DMS79 (cell line): Measurements from ENCODE around the gene NAMPT.
"Not testable (repeated sequence)": the region's sequence is repeated elsewhere in the genome, so short reads cannot be mapped to it uniquely, and the experiment has no call there.

Experiments used
- DNase-seq: peaks from one replicate; lab custom pipeline; 2025; lab: John Stamatoyannopoulos, UW

NAMPT gene

GRCh38 chr7:106304568-106304967, 19.8 kb upstream of the NAMPT start:
- DNase-seq = no peak

GRCh38 chr7:106298631-106299030, 13.8 kb upstream of the NAMPT start:
- not testable (repeated sequence) for DNase-seq

- DNase-seq = not testable (repeated sequence)
These were observed 13.4 kb upstream of the NAMPT start for GRCh38 chr7:106298155-106298554.

GRCh38 chr7:106294334-106294733, 9.6 kb upstream of the NAMPT start:
- DNase-seq = no peak

- DNase-seq = no peak
These were observed 6.5 kb upstream of the NAMPT start for GRCh38 chr7:106291247-106291646.

GRCh38 chr7:106290319-106290718, 5.5 kb upstream of the NAMPT start:
- DNase-seq = no peak

GRCh38 chr7:106289848-106290247, 5.1 kb upstream of the NAMPT start:
- no peak for DNase-seq

- no peak for DNase-seq
These were observed 3.5 kb upstream of the NAMPT start for GRCh38 chr7:106288263-106288662.

- no peak for DNase-seq
These were observed 3.0 kb upstream of the NAMPT start for GRCh38 chr7:106287786-106288185.

GRCh38 chr7:106285855-106286492, 1.2 kb upstream of the NAMPT start:
- DNase-seq = no peak

GRCh38 chr7:106285051-106285854, 470 bp upstream of the NAMPT start:
- DNase-seq = peak; percentile 92

GRCh38 chr7:106283831-106284713, 711 bp downstream of the NAMPT start:
- DNase-seq = peak; percentile 27

GRCh38 chr7:106283501-106283830, 1.3 kb downstream of the NAMPT start:
- DNase-seq = no peak

GRCh38 chr7:106282852-106283251, 1.9 kb downstream of the NAMPT start:
- DNase-seq = no peak

GRCh38 chr7:106282390-106282789, 2.4 kb downstream of the NAMPT start:
- DNase-seq = no peak

- DNase-seq = no peak
These were observed 3.0 kb downstream of the NAMPT start for GRCh38 chr7:106281585-106282318.

- DNase-seq = no peak
These were observed 3.7 kb downstream of the NAMPT start for GRCh38 chr7:106281127-106281526.

- no peak for DNase-seq
These were observed 5.2 kb downstream of the NAMPT start for GRCh38 chr7:106279425-106280197.

GRCh38 chr7:106278695-106279094, 6.1 kb downstream of the NAMPT start:
- no peak for DNase-seq

- no peak for DNase-seq
These were observed 6.8 kb downstream of the NAMPT start for GRCh38 chr7:106277976-106278375.

GRCh38 chr7:106276513-106276912, 8.3 kb downstream of the NAMPT start:
- DNase-seq = no peak
